Osteocyte (in vitro differentiated cells): Measurements from ENCODE around the gene FAM227B. TPM values are rescaled to one million over a fixed set of nuclear protein-coding genes. Genes with fewer than 3 reads are reported as not detected.
A peak's percentile ranks its signal among the peaks of the same experiment; 100 is the strongest.

Experiments used
- DNase-seq: peaks from one replicate; pipeline ENCODE4 v3.0.0; 2021; ENCODE audit warnings: mixed read lengths; ENCODE audit not compliant: unreplicated experiment; ENCODE audit errors: extremely low spot score
- H3K27ac Mint-ChIP-seq: one replicate; pipeline ENCODE4 v1.8.0; 2021; ENCODE audit warnings: mild to moderate bottlenecking, mixed read lengths; ENCODE audit not compliant: unreplicated experiment
- H3K27me3 Mint-ChIP-seq: one replicate; pipeline ENCODE4 v1.8.0; 2021; ENCODE audit warnings: mixed read lengths; ENCODE audit not compliant: unreplicated experiment
- H3K36me3 Mint-ChIP-seq: one replicate; pipeline ENCODE4 v1.8.0; 2021; ENCODE audit warnings: mixed read lengths; ENCODE audit not compliant: unreplicated experiment
- H3K4me1 Mint-ChIP-seq: one replicate; pipeline ENCODE4 v1.8.0; 2021; ENCODE audit warnings: mixed read lengths; ENCODE audit not compliant: unreplicated experiment
- H3K4me3 Mint-ChIP-seq: one replicate; pipeline ENCODE4 v1.8.0; 2021; ENCODE audit warnings: mild to moderate bottlenecking, moderate library complexity, mixed read lengths; ENCODE audit not compliant: unreplicated experiment
- H3K9me3 Mint-ChIP-seq: one replicate; pipeline ENCODE4 v1.8.0; 2021; ENCODE audit warnings: mixed read lengths; ENCODE audit not compliant: unreplicated experiment
- CTCF ChIP-seq: fragments of 200-600 bp; sonication (generic); IDR thresholded peaks from 2 replicates; pipeline ENCODE4 v1.5.0; 2021; ENCODE audit warnings: antibody characterized with exemption, mild to moderate bottlenecking, moderate library complexity
- total RNA-seq: library from RNA; stranded (reverse); gene quantifications from 2 replicates; pipeline ENCODE4 v1.2.1, GENCODE V29; 2021

FAM227B gene
- total RNA-seq, 1 donor from 2014 or later = 3.0 TPM

- Mint-ChIP-seq H3K4me3 (no peak overlapping the region), H3K36me3 (peaks cover 17% of the 10 kb centered on the region), H3K9me3 (no peaks in the 10 kb centered on the region), H3K27me3 (no peaks in the 10 kb centered on the region), H3K4me1 (peaks cover 64% of the 10 kb centered on the region), H3K27ac (no peak overlapping the region)
- no peak for DNase-seq
- no peak for TF ChIP-seq CTCF
Observed at GRCh38 chr15:49625460-49626036, 4.9 kb upstream of the FAM227B start.

GRCh38 chr15:49624056-49624455, 3.4 kb upstream of the FAM227B start:
- Mint-ChIP-seq H3K4me1 (peaks cover 58% of the 10 kb centered on the region), H3K27me3 (no peaks in the 10 kb centered on the region), H3K9me3 (no peaks in the 10 kb centered on the region), H3K27ac (peak overlapping the region; percentile 85), H3K36me3 (peaks cover 14% of the 10 kb centered on the region), H3K4me3 (peak overlapping the region; percentile 55)
- DNase-seq = no peak
- TF ChIP-seq CTCF = no peak

- no peaks in the 10 kb centered on the region for H3K27me3 Mint-ChIP-seq
- H3K4me3 Mint-ChIP-seq = peak overlapping the region; percentile 52
- H3K9me3 Mint-ChIP-seq = no peaks in the 10 kb centered on the region
- no peak for DNase-seq
- peak; percentile 26 for TF ChIP-seq CTCF
- peaks cover 12% of the 10 kb centered on the region for H3K36me3 Mint-ChIP-seq
- H3K27ac Mint-ChIP-seq = no peak overlapping the region
- H3K4me1 Mint-ChIP-seq = peaks cover 49% of the 10 kb centered on the region
Observed at GRCh38 chr15:49622561-49622960, 1.9 kb upstream of the FAM227B start.

- H3K9me3 Mint-ChIP-seq = peaks cover 5% of the 10 kb centered on the region
- peak overlapping the region; percentile 93 for H3K4me3 Mint-ChIP-seq
- peaks cover 12% of the 10 kb centered on the region for H3K36me3 Mint-ChIP-seq
- TF ChIP-seq CTCF = no peak
- no peak for DNase-seq
- H3K27ac Mint-ChIP-seq = peak overlapping the region; percentile 96
- H3K27me3 Mint-ChIP-seq = no peaks in the 10 kb centered on the region
- H3K4me1 Mint-ChIP-seq = peaks cover 44% of the 10 kb centered on the region
Observed at GRCh38 chr15:49621887-49622286, 1.3 kb upstream of the FAM227B start.

- peak overlapping the region; percentile 93 for H3K4me3 Mint-ChIP-seq
- DNase-seq = no peak
- TF ChIP-seq CTCF = no peak
- H3K9me3 Mint-ChIP-seq = peaks cover 5% of the 10 kb centered on the region
- H3K36me3 Mint-ChIP-seq = peaks cover 12% of the 10 kb centered on the region
- peak overlapping the region; percentile 96 for H3K27ac Mint-ChIP-seq
- no peaks in the 10 kb centered on the region for H3K27me3 Mint-ChIP-seq
- H3K4me1 Mint-ChIP-seq = peaks cover 40% of the 10 kb centered on the region
Observed at GRCh38 chr15:49621401-49621811, 788 bp upstream of the FAM227B start.
